Measurements from ENCODE around the gene MEGF6. TPM values are rescaled to one million over a fixed set of nuclear protein-coding genes. Genes with fewer than 3 reads are reported as not detected.

Gene MEGF6
- total RNA-seq, 2 donors from 2014 or later, result 83.0 to 103 TPM

- Histone ChIP-seq H3K9me3 (ENCODE audit: control insufficient read depth, low read length) (no peaks in the 10 kb centered on the region), H3K27me3 (ENCODE audit: control insufficient read depth, insufficient read depth, low read length, poor library complexity, severe bottlenecking) (no peaks in the 10 kb centered on the region), H3K4me3 (ENCODE audit: low read length) (no peak overlapping the region), H3K36me3 (ENCODE audit: control insufficient read depth, insufficient read depth, low read length) (no peaks in the 10 kb centered on the region), H3K27ac (ENCODE audit: low read depth, low read length) (no peak overlapping the region), H3K4me1 (ENCODE audit: control insufficient read depth, insufficient read depth, low read length) (no peaks in the 10 kb centered on the region), H3K9ac (ENCODE audit: extremely low read depth, low read length, poor library complexity, severe bottlenecking) (no peak overlapping the region)
- WGBS, 2 experiments (ENCODE audit: insufficient coverage in 1 of 2, insufficient read length in 1 of 2), result 90 to 92% methylated on average over 11 to 16 of the region's 16 CpGs
- H3K27me3 Mint-ChIP-seq (ENCODE audit: insufficient read depth), result no peaks in the 10 kb centered on the region
- no peaks in the 10 kb centered on the region for H3K36me3 Mint-ChIP-seq (ENCODE audit: low read depth)
- TF ChIP-seq CTCF (conservative IDR thresholded peaks at IDR 0.05), result no peak
- H3K9me3 Mint-ChIP-seq, result no peaks in the 10 kb centered on the region
- no peak overlapping the region for H3K27ac Mint-ChIP-seq
- no peak overlapping the region for H3K4me3 Mint-ChIP-seq
- H3K4me1 Mint-ChIP-seq, result peaks cover under 1% of the 10 kb centered on the region
- DNase-seq, result no peak
Measured at GRCh38 chr1:3537359-3537758, 73.9 kb downstream of the MEGF6 start.

GRCh38 chr1:3536420-3537195, 74.7 kb downstream of the MEGF6 start:
- Histone ChIP-seq H3K4me1 (ENCODE audit: control insufficient read depth, insufficient read depth, low read length) (peaks cover 7% of the 10 kb centered on the region), H3K36me3 (ENCODE audit: control insufficient read depth, insufficient read depth, low read length) (no peaks in the 10 kb centered on the region), H3K9me3 (ENCODE audit: control insufficient read depth, low read length) (no peaks in the 10 kb centered on the region), H3K27ac (ENCODE audit: low read depth, low read length) (no peak overlapping the region), H3K4me3 (ENCODE audit: low read length) (no peak overlapping the region), H3K27me3 (ENCODE audit: control insufficient read depth, insufficient read depth, low read length, poor library complexity, severe bottlenecking) (no peaks in the 10 kb centered on the region), H3K9ac (ENCODE audit: extremely low read depth, low read length, poor library complexity, severe bottlenecking) (no peak overlapping the region)
- Mint-ChIP-seq H3K36me3 (ENCODE audit: low read depth) (no peaks in the 10 kb centered on the region), H3K27me3 (ENCODE audit: insufficient read depth) (no peaks in the 10 kb centered on the region), H3K4me3 (no peak overlapping the region), H3K9me3 (no peaks in the 10 kb centered on the region), H3K4me1 (peaks cover 8% of the 10 kb centered on the region), H3K27ac (no peak overlapping the region)
- TF ChIP-seq CTCF (conservative IDR thresholded peaks at IDR 0.05), result no peak
- whole genome bisulfite sequencing, 2 experiments (ENCODE audit: insufficient coverage in 1 of 2, insufficient read length in 1 of 2), result 87 to 93% methylated on average over 4 to 27 of the region's 27 CpGs
- no peak for DNase-seq

DNA sequence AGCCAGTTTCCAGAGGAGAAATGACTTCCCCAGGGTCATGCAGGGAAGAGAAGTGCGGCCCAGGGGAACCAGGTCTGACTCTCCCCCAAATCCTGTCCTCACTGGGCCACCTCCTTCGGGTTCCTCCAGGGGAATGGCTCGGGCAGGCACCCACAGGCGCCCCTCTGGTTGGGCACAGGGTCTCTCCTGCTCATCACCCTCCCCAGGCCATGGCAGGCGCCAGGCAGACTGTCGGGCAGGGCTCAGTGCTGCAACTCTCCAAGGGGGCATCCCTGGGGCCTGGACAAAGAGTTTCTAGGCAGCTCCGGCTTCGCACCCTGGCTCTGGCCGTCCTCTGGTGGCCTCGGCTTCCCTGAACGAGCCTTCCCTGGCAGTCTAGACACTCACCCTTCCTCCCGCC, 75.6 kb downstream of the MEGF6 start:
- no peaks in the 10 kb centered on the region for H3K36me3 Mint-ChIP-seq (ENCODE audit: low read depth)
- H3K27me3 Mint-ChIP-seq (ENCODE audit: insufficient read depth), result no peaks in the 10 kb centered on the region
- Histone ChIP-seq H3K36me3 (ENCODE audit: control insufficient read depth, insufficient read depth, low read length) (no peaks in the 10 kb centered on the region), H3K4me1 (ENCODE audit: control insufficient read depth, insufficient read depth, low read length) (peaks cover 7% of the 10 kb centered on the region), H3K4me3 (ENCODE audit: low read length) (no peak overlapping the region), H3K9me3 (ENCODE audit: control insufficient read depth, low read length) (no peaks in the 10 kb centered on the region), H3K27ac (ENCODE audit: low read depth, low read length) (no peak overlapping the region), H3K9ac (ENCODE audit: extremely low read depth, low read length, poor library complexity, severe bottlenecking) (no peak overlapping the region), H3K27me3 (ENCODE audit: control insufficient read depth, insufficient read depth, low read length, poor library complexity, severe bottlenecking) (no peaks in the 10 kb centered on the region)
- 89 to 93% methylated on average over 3 to 12 of the region's 12 CpGs for WGBS, 2 experiments (ENCODE audit: insufficient coverage in 1 of 2, insufficient read length in 1 of 2)
- no peak overlapping the region for H3K27ac Mint-ChIP-seq
- no peaks in the 10 kb centered on the region for H3K9me3 Mint-ChIP-seq
- peaks cover 9% of the 10 kb centered on the region for H3K4me1 Mint-ChIP-seq
- no peak for DNase-seq
- H3K4me3 Mint-ChIP-seq, result no peak overlapping the region
- TF ChIP-seq CTCF (conservative IDR thresholded peaks at IDR 0.05), result no peak
